HG03457 (cell line): ENCODE results near the gene NDUFB5.
A peak's percentile ranks its signal among the peaks of the same experiment; 100 is the strongest.
"Not testable (repeated sequence)": the region's sequence is repeated elsewhere in the genome, so short reads cannot be mapped to it uniquely, and the experiment has no call there.

ENCODE experiments used
- ATAC-seq: cut with Tn5 transposase; IDR thresholded peaks from one replicate; pipeline ENCODE4 v1.9.1; 2021; ENCODE audit warnings: moderate number of reproducible peaks; ENCODE audit not compliant: unreplicated experiment

The NDUFB5 gene

DNA sequence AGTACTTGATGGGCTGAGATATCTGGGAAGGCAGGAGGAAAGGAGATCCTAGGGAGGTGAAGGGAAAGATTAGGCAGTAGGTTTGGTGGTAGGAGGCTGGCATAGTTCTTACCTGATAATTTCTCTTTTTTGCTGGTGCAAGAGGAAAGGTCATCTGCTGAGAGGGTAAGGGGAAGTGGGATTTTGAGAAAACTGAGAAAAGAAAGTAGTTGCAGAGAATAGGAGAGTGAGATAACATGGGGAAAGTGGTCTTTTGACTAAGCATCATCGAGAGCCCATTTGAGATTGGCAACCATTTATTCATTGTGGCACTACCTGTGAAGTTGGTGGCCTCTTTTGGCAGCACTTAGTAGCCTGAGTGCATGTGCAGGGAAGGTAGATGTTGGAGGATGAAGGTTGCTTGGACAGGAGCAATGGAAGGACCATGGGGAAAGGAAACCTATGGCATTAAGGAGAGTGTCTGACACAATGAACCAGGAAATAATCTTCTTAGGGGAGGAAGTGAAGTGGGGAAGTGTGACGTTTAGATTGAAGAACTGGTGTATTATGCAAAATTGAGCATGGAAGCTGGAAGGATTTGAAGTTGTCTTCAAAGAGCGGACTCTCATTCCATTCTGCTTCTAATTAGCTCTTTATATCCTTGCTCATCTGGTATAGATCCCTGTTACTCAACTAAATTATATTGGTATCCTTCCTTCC lies 26.3 kb downstream of the NDUFB5 start:
- no peak for ATAC-seq

DNA sequence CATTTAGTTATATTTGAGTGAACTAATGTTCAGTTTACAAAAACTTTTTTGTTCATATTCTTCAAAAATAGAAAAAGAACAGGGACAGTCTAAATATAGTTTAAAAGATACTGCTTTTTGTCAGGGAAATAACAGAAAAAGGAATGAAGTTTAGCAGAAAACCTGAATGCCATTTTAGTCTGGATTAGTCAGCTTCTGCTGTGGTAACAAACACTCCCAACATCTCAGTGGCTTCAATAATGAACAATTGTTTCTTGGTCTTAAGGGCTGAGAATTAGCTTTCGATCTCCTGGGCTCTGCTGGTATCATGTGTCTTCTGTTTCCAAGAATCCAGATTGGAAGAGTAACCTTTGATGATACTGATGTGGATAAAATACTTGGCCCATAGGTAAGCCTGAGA lies 35.9 kb downstream of the NDUFB5 start:
- ATAC-seq = no peak

DNA sequence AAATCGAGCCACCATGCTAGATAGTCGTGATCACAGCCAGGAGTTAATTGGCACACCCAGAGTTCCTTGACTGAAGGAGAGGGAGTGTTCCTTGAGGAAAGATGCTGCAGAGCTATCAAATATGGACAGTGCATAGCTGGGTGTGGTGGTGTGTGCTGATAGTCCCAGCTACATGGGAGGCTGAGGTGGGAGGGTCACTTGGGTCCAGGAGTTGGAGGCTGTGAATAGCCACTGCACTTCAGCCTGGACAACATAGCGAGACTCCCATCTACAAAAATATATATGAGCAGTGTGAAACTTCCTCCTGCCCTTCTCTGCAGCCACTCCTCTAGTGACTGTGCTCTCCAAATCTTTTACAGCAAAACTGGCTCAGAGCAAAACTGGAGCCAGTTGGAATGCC lies 38.3 kb downstream of the NDUFB5 start:
- ATAC-seq = no peak

DNA sequence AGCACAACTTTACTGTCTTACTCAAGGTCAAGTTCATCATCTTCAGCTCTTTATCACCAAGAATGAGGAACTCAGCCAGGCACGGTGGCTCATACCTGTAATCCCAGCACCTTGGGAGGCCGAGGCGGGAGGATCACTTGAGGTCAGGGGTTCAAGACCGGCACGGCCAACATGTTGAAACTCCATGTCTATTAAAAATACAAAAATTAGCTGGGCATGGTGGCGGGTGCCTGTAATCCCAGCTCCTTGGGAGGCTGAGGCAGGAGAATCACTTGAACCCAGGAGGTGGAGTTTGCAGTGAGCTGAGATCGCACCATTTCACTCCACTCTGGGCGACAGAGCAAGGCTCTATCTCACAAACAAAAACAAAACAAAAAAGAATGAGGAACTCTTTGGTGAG lies 39.2 kb downstream of the NDUFB5 start:
- not testable (repeated sequence) for ATAC-seq

DNA sequence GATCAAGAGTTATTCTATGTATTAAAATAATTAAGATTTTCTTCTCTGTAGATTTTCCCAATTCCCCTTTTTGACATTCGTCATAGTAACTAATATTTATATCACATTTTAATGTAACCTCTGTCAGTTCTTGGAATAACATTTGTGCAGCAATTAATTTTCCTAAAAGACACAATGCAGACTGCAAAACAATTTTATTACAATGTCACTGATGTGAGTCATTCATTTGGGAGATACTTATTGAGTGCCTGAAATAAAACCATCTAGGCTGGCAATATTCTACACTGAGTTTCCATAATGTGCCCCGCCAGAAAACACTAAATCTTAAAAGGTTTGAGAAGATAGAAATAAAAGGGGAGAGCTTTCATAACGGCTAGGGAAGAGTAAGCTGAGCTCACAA lies 41.6 kb downstream of the NDUFB5 start:
- no peak for ATAC-seq

- no peak for ATAC-seq
Observed at GRCh38 chr3:179651687-179652446, 47.3 kb downstream of the NDUFB5 start.

GRCh38 chr3:179652447-179653095 lies 48.0 kb downstream of the NDUFB5 start, which contains the start of gene USP13:
Gene USP13, plus strand, starts transcription at chr3:179653040. Its CDS starts 186 bp downstream, at chr3:179653226.
- ATAC-seq = peak; percentile 62

DNA sequence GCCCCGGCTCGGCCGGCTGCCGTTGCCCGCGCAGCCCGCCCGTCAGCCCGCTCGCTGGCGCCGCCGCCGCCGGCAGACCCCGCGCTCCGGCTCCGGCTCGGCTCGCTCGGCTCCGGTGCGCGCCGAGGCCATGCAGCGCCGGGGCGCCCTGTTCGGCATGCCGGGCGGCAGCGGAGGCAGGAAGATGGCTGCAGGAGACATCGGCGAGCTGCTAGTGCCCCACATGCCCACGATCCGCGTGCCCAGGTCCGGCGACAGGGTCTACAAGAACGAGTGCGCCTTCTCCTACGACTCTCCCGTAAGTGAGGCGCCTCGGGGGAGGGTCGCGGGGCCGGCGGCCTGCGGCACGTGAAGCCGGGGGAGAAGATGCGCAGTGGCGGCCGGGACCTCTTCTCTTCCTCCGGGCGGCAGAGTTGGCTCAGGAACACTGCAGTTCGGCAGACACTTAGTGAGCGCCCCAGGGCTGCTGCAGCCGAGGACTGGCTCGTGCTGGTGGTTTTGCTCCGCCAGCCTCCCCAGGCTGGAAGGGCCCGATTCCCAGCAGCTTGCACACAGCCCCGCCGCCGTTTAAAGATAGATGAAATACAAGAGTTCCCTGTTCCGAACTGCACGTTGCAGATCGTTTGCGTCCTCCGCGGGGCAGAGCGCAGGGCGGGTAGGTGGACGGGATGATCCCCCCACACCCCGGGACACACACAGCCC lies 48.7 kb downstream of the NDUFB5 start:
- peak; percentile 46 for ATAC-seq

DNA sequence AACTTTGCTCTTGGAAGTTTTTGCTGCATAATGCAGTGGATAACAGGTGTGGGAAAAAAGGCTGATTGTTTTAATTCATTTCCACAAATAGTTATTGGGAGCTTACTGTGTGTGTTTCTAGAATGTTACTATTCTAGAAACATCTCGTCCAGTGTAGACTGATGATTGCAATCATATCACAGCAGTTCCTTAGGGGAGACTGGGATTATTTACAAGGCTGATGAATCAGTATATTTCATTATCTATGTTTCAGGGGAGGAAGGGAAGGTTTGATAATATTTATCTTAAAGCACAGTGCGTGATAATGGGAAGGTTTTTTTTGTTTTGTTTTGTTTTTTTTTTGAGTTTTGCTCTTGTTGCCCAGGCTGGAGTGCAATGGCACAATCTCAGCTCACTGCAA lies 50.6 kb downstream of the NDUFB5 start:
- ATAC-seq = no peak

- no peak for ATAC-seq
Observed at GRCh38 chr3:179658606-179659005, 54.0 kb downstream of the NDUFB5 start.

GRCh38 chr3:179660872-179661271 lies 56.3 kb downstream of the NDUFB5 start:
- no peak for ATAC-seq

DNA sequence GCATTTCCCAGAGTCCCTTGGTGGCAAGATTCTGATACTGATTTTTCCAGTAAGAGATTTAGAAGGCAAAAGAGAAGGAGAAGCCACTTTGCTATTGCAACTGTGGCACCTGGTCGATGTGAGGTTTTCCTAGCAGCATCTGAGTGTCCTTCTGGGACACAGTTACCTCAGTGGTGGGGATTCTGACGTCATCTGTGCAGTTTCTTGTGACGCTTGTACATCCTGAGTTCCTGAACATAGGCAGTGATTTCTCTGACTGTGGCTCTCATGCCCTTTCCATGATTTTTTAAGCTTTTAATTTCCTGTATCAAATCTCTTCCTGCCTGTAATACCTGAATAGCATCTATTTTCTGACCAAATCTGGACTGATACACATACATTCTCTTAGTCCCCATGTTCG lies 57.2 kb downstream of the NDUFB5 start:
- no peak for ATAC-seq

- ATAC-seq = no peak
Observed at GRCh38 chr3:179663093-179663492, 58.5 kb downstream of the NDUFB5 start.

DNA sequence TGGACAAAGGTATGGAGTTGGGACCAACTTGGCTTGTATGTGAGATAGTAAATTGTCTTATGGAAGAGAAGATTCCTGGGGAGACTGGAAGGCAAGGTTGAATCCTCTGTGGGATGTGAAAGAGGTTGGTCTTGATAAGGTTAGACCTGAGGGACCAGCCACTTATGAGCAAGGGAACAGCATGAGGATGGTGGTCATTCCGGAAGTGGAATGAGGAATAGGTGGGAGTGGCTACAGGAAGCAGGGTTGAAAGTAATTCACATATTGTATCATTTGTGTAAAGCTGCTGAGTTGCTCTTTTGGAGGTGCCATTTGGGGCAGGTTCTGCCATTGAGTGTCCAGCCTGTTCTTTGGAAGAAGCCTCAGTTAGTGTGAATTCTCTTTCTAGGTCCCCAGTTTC lies 61.4 kb downstream of the NDUFB5 start:
- ATAC-seq = no peak

- no peak for ATAC-seq
Observed at GRCh38 chr3:179666436-179667035, 61.9 kb downstream of the NDUFB5 start.

DNA sequence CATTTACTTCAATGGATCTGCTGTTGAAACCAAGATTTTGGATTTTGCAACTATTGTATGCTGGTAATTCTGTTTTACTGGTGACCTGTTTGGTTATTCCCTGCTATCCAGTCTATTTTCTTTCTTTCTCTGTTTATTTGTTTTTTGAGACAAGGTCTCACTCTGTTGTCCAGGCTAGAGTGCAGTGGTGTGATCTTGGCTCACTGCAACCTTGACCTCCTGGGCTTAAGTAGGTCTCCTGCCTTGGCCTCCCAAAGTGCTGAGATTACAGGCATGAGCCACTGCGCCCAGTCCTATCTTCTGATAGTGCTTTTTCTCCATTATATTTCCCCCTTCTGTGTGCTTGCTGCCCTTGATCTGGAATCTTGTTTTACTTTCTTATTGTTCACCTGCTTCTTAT lies 63.8 kb downstream of the NDUFB5 start:
- ATAC-seq = no peak

GRCh38 chr3:179670311-179670710 lies 65.7 kb downstream of the NDUFB5 start:
- no peak for ATAC-seq

DNA sequence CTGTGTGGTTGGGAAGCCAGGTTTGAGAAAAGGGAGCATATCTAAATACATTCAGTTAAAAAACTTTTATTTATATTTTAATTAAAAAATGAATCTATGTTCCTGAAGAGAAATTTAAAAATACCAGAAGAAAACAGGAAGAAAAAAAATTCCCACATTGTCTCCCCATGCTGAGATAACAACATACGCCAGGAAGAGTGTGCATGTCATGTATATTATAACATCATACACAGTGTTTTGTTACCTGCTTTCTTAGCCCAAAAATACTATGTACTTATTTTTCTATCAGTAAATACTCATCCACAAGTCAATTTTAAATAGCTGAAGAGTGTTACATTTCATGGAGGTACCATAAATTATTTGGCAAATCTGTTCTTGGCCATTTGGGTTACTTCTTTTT lies 66.7 kb downstream of the NDUFB5 start:
- ATAC-seq = no peak

GRCh38 chr3:179671747-179672242 lies 67.2 kb downstream of the NDUFB5 start:
- ATAC-seq = no peak

DNA sequence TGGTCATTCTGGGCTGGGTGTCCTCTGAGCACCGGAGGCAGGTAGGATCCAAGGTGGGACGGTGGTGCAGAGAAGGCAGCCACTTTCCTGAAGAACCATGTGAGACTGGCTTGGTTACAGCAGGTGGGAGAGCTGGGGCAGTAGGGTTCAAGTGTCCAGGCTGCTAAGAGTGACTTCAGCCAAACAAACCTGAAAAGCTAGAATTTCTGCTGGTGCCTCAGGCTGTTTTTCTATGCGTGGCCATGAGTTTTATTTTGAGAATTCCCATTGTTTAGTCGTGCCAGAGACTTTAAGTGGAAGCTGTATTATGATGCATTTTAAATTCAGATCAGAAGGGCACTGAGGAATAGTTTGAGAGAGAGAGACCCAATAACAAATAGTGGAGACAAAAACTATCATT lies 68.3 kb downstream of the NDUFB5 start:
- no peak for ATAC-seq

GRCh38 chr3:179673523-179673922 lies 68.9 kb downstream of the NDUFB5 start:
- ATAC-seq = no peak
